Panc1 (cell line): ENCODE measurements around the gene NFATC3.

Experiments used
- CTCF ChIP-seq: fragments of 450-650 bp; IDR thresholded peaks from 2 replicates; pipeline ENCODE4 v1.5.1; 2017; ENCODE audit warnings: mild to moderate bottlenecking
- POLR2AphosphoS5 ChIP-seq: IDR thresholded peaks from 2 replicates; pipeline ENCODE4 v1.6.1; 2012; ENCODE audit warnings: mild to moderate bottlenecking, low read depth, low read length, moderate library complexity

- no peak for TF ChIP-seq CTCF
- no peak for TF ChIP-seq POLR2AphosphoS5
Measured at GRCh38 chr16:68134644-68135043, 49.5 kb downstream of the NFATC3 start.
